OCI-LY3 (cell line): ENCODE data around the gene GIT2.

Experiments used
- CTCF ChIP-seq: fragments of 200-600, 300-600 bp; sonication (generic); IDR thresholded peaks from 2 replicates; pipeline ENCODE4 v1.5.1; 2014; ENCODE audit warnings: antibody characterized with exemption, low read length, low read depth
- EZH2phosphoT487 ChIP-seq: fragments of 200-600 bp; shearing (Covaris generic); IDR thresholded peaks from 2 replicates; pipeline ENCODE4 v1.6.1; 2018; ENCODE audit warnings: antibody characterized with exemption, mixed run types, low read depth

GRCh38 chr12:109896188-109896587, 100.0 kb downstream of the GIT2 start:
- no peak for TF ChIP-seq CTCF
- TF ChIP-seq EZH2phosphoT487: no peak
